DMS79 (cell line): ENCODE results near the gene RTL10.

Experiments
- DNase-seq: peaks from one replicate; lab custom pipeline; 2025; lab: John Stamatoyannopoulos, UW

Gene RTL10

DNA sequence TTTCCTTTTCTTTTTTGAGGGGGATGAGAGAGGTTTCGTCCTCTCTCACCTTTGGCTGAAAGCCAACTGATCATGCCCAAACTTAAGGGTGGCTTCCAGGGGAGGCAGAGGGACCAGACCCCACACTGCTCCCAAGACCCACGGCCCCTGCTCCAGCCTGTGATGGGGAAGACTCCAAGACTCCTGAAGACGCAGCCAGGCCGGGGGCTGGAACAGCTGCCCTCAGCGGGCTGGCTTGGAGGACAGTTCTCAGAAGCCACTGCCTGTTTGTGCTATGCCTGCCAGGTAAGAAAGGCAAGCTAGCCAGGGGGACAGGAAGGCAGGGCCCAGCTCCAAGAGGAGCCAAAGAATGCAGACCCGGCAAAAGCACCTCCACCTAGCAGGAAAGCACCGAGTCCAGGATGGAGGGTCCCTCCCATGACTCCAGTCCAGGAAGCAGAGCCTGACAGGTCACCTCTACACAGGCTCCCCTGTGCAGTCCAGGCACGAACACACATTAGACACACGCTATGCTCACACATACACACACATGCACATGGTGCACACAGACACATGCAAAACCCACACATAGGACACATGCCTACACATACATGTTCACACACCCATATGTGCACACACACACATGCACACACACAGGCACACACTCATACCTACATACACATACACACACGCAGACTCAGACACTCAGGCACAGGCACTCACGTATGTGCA is 31.3 kb downstream of the RTL10 start:
- no peak for DNase-seq

DNA sequence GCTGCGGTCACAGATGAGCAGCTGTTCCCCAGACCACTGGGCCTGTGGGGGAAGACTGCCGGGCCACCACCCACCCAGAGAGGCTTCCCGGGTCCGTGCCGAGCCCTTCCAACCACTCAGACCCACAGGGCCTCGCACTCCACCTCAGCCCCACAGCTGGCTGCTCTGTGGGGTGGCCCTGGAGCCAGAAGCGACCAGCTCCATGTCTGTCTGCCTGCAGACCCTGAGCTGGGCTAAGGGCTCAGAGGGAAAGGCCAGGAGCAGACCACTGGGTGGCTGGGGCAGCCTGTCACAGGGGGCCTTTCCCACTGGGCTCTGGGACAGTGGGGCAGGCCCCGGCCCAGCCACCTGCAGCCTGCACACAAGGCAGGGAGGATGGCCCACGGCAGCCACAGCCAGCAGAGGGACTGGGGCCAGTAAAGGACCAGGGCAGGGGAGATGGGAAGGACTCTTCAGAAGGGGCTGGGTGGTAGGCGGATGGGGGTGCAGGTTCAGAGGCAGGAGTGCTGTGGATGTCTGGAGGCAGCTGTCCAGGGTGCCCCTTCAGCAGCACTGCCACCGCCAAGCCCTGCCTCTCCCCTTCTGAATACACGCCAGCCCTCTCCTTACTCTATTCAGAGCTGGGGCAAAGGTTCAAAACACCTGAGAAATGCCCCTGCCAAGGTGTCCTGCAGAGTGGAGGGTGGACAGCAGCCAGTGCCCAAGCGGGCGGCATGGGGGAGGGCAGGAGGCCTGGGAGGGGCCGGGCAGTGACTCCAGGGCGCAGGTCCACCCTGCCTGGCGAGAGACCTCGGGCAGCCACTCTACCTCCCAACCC is 32.2 kb downstream of the RTL10 start:
- DNase-seq = no peak

DNA sequence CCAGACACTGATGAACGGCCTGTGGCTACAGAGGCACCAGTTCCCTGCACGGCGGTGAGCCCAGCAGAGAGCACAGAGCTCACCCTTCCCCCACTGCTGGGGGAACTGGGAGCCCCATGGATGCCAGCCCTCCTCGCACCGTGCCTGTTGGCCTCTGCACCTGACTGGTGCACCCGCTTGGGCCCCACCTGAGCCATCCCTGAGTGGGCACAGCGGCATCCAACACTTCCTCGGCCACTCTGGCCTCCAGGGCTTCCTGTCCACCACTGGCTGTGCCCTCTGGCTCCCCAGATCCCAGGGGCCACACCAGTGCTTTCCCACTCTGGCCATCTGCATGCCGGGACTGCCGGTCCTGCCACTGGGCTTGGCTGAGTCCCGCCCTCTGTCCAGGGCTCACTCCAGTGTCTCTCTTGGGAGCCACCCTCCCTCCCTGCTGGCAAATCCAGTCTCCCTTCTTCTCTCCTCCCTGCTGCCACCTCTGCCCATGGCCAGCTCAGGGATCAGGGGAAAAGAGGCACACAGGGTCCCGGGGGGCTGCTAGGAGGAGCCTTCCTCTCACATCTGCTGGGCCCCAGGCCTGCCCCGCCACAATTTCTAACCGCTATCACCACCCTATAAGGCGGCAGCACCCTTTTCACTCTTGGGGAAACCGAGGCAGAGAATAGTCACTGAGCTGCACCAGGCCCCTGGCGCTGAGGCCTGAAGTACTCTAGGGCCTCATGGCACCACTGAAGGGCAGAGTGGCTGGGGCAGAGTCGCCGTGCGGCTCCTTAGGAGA is 33.0 kb downstream of the RTL10 start:
- no peak for DNase-seq

DNA sequence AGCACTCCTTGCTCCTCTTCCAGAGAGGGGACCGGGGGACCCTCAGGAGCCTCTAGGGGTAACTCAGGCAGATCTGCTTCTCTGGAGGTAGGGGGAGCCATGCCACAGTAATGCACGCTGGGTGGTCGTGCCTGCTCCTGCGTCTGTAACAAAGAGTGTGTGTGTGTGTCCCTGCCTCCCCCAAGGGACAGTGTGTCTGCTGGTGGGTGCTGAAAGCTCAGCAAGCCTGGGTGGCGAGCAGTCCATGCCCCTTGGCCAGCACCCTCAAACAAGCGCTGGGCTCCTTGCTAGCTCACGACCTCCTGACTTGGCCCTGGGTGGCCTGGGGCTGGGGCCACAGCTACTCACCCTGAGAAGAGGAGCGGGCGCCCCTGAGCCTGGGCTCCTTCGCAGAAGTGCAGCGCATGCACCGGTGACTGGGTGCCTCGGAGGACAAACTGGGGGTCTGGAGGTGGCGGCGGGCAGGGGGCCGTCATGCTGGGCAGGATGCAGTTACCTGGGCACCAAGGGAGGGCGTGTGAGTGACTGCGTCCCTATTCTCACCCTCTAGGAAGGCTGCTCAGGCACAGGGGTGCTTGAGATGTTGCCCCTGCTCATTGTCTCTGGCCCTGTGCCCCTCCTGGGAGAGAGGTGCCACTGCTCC is 33.7 kb downstream of the RTL10 start:
- no peak for DNase-seq

DNA sequence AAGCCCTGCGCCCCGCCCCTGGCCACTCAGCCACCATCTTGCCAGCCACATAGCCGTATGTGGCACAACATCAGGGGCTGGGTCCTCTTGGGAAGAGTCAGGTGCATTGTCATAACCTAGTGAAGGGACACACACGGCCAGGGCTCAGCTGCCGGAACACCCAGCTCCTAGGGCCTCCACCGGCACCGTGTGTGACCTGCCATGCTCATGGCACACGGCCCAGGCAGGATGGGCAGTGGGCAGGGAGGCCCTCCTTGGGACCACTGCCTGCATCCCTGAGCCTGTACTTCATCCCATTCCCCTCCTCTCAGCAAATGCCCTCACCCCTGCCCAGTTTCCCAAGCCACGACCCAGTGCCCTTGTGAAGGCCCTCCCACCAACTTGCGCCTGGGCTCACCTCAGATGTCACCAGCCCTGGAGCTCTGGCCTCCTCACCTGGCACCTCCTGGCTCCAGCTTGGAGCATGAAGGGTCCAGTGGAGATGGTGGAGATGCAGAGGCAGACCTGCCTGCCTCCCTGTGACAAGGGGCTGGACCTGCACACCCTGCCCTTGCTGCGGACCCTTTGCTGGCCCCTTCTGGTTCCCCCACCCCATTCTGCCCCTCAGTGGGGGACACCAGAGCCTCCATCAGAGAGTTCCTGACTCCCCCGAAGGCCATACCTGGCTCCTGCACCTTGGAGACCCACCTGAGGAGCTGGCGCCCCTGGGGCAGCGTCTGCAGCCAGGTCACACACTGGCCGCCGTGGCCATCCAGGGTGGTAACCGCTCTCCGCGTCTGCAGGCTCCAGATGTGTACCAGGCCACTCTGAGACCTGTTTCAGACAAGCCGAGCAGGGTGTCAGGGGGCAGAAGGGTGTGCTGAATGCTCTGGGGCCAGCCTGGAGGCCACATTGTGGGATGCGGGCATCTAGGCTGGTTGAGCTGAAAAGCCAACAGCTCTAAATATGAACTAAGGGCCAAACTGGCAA is 34.5 kb downstream of the RTL10 start:
- no peak for DNase-seq

DNA sequence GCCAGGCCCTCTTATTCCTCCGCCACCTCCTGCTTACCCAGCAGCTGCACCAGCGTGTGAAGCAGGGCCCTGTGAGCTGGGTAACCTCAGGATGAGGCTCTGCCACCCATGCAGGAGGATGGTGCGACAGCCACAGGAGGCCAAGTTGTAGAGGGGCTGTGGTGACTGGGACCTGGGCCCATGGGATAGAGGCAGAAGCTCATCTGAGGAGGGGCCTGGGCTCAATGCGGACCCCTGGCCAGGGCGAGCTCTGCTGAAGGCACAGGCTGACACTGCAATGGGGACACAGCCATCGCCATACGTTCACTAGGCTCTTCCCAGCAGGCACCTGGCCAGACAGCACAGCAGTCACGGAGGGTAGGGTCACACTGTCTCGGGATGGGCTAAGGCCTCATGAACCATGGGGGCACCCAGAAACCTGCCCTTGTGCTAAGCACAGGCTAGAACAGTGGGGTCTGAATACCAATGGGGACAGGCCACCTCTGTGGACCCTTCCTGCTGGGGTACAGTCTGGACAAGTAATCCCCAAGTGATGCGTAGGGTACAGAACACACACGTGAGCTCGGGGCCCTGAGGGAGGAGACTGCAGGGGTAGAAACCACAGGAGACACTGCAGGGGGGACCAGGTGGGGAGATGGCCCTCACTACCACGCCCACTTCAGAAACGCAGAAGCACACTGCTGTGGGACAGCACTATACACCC is 35.3 kb downstream of the RTL10 start:
- DNase-seq = no peak

DNA sequence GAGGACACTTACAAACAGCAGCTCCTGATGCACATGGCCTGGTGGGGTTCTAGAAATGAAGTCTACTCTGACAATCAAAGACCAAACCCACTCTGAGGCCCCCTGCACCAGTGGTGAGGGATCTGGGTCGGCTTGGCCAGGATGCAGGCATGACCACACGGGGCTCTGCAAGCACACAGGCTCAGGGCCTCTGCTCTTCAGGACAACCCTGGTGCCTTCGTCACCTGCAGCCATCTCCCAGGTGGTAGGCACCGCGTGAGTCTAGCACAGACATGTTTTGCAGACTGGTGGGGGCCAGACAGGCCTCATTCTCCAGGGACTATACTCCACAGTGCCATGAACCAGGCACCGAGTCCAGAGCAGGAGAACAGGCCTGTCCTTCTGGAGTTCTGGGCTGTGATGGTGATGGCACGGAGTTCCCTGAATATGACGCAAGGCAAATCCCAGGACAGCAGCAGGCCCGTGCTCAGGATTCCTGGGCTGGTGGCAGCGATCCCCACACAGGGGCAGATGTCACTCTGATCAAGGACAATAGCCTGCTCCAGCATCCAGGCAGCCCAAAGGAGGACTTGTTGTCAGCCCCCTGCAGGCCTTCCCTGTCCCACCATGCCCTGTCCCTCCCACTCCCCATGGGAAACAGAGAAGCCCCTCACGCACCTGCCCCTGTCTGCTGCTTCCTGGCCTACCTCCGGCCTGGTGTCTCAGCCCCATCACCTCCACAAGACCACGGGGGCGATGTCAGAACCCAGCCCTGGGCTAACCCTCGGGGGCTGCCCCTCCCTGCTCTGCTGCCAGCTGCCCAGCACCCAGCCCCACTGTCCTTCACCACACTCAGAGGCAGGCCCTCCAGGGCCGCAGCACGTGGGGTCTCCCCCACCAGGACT is 36.1 kb downstream of the RTL10 start:
- DNase-seq = no peak

DNA sequence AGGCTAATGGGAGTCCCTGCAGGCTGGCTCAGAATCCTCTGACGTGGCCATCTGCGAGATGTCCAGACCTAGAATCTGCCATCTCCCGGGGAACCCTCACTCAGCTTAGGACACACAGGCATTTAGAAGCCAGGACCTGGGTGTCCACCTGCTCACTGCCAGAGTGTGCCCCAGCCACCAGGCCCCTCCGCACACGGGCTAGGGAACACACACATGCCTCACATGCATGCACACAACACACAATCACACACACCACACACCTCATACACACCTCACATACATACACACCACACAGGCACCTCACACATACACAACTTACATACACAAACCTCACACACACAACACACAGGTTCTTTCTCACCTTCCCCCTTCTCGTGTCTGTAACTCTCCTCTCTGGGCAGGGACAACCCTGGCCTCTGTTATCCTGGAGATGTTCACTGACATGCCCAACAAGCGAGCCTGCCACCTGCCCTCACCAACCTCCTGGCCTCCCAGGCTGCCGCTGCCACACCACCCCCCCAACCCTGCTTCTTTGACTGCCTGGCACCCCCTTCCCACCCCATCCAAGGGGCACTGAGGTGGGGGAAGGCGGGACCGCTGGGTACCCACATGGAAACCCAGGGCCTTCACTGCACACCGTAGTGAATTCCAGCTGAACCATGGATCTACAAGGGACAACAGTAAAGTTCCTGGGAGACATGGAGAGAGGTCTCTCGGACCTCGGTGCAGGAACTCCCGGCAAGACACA is 38.1 kb downstream of the RTL10 start:
- DNase-seq = no peak

DNA sequence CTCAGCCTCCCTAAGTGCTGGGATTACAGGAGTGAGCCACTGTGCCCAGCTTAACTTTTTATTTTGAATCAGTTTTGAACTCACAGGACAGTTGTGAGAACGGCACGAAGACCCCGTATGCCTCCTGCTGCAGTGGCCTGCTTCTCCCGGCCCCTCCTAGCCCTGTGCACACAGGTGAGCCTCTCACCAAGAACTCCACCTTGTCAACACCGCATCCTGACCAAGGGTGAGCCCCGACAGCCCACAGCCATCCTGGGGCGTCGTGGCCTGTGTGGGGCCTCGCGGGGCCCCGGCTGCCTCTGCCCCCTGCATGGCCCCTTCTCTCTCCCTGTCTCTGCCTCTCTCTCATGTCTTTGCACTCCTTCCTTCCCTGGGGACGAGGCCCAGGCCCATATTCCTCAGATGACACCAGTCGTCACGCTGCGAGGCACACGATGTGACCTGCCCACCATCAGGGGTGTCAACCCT is 38.8 kb downstream of the RTL10 start:
- DNase-seq = no peak

DNA sequence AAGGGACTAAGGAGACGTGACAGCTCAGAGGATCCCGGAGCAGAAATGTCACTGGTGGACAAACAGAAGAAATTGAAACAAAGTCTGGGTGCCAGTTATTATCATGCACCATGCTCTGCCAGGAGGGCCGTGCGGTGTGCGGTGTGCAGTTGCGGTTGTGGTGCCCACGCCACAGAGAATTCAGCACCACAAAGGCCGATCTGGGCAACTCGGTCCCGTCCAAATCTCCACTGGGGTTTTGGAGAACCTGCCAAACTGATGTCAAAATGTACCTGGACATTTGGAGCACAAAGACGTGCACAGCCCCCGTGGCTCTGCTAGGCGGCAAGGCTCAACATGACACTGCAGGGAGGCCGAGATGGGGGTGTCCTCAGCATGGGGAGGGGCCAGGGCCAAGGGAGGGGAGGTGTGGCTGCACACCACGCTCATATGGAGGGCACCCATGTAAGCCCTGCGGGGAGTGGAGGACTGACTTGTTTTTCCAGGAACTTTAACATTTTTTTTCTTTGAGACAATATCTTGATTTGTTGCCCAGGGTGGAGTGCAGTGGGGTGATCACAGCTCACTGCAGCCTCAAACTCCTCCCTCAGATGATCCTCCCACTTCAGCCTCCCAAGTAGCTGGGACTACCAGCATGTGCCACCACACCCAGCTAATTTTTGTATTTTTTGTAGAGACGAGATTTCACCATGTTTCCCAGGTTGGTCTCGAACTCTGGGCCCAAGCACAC is 39.4 kb downstream of the RTL10 start:
- DNase-seq = no peak

DNA sequence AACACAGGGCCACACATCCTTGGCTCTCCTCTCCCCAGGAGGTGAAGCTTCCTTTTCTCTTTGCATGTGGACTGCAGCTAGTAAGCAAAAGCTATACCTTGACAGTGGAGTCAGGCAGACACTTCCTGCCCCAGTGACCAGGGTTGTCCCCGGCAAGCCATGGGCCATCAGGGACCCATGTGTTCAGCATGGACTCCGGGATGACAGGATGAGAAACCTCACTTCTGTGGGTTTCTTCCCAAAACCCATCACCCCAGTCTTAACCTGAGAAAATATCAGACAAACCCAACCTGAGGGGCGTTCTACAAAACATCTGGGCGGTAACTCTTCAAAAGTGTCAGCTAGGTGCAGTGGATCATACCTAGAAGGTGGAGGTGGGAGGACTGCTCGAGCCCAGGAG is 40.2 kb downstream of the RTL10 start:
- DNase-seq = no peak

DNA sequence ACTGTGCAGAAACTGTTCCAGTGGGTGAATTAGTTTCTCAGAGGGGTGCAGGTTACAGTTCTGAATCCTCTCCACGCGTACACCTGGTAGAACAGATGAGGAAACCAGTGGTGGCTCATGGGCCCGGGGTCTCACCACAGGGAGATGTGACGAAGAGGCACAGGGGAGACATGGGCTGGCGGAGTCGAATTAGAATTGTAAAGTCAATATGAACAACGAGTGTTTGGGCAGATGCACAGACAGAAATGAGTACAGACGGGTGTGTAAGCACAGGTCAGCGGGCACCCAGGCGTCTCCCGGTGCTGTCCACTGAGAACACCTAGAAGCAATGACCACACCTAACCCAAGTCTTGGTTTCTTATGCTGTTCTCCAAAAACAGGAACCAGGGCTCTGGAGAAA is 41.8 kb downstream of the RTL10 start:
- DNase-seq = no peak

DNA sequence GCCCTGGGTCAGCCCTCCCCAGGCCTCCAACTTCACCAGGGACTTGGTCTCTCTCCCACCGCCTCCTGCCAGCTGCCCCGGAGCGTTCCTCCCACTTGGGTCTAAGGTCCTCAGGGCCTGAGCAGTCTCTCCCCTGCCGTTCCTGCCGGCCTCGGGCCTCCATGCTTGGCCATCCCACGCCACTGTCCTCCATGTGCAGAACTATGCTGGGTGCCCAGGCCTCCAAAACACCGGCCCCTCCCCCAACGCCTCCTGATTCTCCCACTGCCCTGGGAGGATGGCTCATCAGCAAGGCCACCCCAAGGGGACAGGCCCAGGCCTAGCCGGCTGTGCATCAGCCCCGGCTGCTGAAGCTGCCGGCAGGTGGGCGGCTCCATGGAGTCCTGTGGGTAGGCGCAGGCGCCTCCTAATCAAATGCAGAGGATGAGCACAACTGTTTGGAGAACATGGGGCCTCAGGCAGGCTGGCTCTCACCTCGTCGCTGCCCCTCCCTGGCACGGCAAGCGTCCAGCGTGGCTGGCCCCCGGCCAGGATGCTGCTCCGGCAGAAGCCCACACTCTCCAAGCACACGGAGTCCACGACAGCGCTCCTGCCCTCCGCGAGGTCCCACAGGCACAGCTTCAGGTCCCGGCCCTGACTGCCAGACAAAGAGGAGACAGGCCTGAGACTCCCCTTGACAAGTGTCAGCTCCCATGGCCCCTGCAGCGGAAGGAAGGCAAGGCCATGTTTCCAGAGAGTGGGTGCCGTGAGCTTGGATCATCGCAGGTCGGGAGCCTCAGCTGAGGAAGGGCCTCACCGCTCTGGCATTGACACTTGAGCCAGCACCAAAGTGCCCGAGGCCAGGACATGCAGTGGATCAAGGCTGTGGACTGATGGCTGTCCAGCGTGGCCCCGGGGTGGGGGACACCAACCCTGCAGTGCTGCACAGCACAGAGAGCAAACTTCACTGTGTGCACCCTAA is 42.6 kb downstream of the RTL10 start:
- DNase-seq = no peak

DNA sequence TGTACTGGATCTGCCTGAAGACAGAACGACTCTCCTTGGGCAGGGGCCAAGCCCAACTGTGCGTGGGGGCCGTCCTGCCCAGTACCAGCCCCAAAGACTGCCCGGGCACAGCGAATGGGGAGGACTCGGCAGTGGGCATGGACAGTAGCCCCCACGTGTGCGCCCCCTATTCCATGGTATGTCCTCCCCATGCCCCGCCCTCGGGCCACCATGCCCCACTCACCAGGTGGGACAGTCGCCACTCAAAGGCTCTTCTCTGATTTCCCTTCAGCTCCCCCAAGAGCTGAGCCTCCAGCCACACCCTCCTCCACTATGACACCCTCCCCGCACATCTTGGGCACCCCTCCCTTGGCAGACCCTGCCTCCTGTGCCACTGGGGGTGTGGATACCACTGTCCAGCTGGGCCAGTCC is 43.5 kb downstream of the RTL10 start:
- DNase-seq = no peak

DNA sequence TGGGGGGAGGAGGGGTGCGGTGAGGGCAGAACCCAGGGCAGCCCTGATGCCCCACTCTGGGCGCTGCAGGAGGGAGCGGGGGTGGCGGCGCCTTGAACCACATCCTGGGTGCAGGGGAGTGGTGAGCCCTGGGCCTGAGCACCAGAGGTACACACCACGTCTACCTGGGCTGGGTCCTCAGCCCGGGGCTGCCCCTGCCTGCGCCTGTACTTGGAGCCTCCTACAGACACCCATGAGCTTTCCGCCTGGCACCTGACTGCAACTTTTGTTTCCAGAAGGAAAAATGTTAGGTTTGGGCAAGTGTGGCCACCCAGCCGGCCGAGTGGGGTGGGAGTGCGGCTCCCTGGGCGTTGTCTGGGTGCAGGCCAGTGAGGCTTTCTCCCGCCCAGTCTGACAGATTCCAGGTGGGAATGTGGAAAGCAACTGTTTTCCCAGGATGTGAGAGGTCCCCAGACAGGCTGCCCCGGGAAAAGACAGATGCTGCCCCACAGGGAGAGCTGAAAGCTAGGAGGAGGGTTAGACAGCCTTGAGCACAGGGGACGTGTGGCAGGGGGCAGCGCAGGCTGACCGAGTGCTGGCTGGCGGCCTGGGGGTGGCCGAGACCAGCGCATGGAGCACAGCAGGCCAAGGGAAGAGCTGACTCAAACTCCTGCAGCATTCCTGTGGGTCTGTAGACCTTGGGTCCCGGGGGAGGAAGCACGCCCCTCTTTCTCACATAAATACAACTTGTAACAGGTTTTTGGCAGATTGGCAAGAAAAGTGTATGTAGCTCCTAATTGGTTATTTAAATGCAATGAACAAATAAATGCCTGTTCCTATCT is 44.1 kb downstream of the RTL10 start:
- DNase-seq = no peak

DNA sequence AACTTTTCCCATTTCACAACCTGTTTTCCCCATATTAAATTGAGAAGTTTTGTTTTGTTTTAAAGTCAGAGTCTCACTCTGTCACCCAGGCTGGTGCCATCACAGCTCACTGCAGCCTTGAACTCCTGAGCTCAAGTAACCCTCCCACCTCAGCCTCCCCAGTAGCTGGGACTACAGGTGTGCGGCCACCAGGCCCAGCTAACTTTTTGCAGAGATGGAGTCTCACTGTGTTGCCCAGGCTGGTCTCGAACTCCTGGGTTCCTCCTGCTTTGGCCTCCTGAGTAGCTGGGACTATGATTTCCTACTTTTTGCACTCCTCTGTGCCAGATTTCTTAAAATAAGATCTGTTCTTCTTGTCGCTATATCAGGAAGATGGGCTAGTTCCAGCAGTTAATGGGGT is 44.9 kb downstream of the RTL10 start:
- no peak for DNase-seq
